Measurements from ENCODE around the gene UNC13C.

The UNC13C gene

DNA sequence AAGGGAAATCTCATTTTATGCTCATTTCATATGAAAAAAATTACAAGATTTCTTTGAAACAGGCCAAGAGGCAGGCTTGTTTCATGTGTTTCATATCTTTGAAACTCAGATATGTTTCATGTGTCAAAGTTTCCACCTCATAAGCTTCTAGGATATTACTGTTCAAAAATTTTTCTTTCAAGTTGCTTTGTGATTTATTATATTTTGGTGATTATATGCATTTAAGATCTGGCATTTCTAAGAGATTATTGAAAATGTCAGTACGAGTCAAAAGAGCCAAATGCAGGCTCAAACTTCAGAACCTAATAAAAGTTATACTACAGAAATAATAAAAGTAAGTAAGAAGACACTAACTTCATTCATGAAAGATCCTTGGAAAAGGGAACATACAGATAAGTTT lies 590.1 kb downstream of the UNC13C start:
- DNase-seq (ENCODE audit: low read depth), result no peak

DNA sequence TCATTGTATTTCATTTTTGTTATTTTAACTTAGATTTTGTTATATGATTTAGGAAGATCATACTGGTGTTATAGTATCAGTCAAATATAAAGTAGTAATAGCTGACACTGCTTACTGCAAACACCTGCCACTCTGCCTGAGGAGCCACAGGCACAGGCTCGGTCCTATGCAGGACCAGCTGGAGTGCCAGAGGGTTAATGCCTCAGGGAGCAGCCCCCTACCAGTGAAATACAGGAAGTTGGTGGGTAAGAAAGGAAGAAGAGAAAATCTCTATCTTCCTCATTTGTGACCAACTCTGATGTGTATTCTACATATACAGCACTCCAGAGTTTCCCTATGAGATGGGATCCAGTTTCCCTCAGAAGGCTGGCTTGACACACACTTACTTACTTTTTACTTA lies 593.3 kb downstream of the UNC13C start:
- no peak for DNase-seq (ENCODE audit: low read depth)

DNA sequence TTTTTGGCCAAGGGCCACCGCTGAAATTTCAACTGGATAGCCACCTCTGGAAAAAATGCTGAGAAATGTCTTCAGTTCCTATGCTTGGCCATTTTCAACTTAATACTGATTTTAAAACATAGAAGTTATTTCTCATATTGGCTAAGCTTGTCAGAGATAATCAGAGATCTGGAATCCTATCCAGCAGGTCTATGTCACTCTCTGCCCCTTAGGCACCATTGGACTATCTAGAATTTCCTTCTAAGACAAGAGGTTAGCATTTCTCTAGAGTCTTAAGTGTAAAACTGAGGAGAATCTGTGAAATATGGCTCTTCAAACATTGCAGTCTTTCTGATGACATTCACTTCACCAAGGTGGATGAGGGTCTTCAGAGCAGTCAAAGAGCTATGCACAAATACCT lies 597.3 kb downstream of the UNC13C start:
- no peak for DNase-seq (ENCODE audit: low read depth)

DNA sequence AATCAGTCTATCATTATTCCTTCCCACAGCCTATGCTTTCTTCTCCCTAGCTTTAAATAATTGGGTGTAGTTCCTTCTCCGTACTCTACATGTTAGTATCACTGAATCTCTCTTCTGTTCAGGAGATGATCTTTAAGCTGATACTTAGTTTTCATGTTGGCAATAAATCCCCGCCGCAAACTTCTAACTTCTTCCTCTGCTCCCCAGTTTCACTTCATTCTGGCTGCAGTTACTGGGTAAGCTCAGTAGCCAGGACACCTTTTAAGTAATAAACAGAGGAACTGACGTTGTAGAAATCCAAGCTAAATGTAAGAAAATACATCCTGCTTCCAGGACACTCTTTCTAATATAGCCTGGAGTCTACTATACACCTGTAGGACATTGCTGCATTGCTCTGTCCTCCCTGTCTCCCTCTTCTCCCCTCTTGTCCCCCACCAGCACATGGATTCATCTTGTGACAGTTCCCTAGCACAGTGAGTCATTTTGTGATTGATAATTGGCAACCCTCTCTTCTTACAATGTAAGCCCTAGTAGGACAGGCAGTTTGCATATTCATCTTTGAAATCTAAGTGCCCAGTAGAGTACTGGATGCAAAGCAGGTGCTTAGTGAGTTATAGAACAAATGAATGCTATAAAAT lies 598.2 kb downstream of the UNC13C start:
- no peak for DNase-seq (ENCODE audit: low read depth)

DNA sequence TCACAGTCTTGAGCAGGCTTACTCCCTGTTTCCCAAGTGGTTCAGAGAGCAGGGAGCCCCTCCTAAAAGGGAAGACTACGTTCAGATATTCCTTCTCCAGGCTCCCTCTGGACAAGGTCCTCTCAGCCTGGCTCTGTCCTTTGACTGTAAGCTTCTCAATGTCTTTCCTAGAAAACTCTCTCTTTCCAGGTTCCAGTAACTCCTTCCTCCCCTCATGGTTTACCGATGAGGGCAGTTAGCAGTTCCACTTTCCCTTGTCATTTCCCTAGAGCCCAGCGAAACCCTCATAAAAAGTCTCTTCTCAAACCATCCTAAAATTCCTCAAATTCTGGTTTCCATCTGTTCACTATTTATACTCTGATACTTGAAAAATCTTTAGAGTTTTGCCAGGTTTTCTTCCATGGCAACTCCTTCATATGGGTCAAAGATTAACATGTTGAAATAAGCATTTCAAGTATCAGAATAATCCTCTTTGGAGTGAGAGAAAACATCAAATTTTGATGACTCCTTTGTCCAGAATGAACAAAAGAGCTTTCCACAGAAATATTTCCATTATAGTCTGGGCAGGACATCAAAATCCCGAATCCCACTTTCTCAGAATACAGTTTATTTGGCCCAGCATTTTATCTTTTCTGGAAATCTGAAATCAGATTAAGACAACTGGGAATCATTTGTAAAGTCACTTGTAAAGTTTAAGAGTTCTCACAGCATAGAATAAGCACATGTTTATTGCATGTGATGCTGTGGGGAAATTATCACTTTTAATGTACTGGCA lies 599.4 kb downstream of the UNC13C start:
- DNase-seq (ENCODE audit: low read depth), result no peak

DNA sequence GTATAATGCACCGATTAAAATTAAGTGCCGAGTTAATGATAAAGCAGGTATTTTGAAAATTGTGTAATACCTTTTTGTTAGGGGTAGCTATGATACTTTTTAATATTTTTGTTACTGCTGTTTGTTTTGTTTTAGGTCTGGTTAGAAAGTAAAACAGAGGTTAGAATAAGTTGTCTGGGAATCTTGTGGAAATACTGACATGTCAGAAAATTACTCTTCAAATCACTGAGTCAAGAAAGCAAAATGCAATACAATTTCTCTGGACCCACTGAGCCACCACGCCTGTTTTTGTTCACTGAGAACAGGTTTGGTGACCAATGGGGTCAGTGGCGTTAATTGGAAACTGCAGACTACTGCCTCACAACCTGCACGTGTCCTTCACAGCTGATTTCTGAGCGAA lies 601.6 kb downstream of the UNC13C start:
- DNase-seq (ENCODE audit: low read depth), result no peak

DNA sequence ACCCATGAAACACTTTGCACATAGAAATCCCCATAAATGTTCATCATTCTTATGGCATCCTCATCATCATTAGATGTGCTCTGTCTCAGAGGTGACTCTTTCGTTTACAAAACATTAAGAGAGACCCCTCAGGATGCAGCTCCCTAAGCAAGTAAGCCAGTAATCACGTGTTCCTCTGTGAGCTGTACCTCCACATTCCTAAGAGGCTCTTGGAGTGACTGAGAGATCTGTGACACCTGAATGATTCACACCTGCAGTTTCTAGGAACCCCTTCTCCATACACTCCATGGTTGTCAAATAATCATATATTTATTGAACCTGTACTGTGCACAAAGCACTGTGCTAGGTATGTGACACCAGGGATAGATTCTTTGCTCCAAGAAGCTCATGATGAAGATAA lies 602.4 kb downstream of the UNC13C start:
- DNase-seq (ENCODE audit: low read depth), result no peak

DNA sequence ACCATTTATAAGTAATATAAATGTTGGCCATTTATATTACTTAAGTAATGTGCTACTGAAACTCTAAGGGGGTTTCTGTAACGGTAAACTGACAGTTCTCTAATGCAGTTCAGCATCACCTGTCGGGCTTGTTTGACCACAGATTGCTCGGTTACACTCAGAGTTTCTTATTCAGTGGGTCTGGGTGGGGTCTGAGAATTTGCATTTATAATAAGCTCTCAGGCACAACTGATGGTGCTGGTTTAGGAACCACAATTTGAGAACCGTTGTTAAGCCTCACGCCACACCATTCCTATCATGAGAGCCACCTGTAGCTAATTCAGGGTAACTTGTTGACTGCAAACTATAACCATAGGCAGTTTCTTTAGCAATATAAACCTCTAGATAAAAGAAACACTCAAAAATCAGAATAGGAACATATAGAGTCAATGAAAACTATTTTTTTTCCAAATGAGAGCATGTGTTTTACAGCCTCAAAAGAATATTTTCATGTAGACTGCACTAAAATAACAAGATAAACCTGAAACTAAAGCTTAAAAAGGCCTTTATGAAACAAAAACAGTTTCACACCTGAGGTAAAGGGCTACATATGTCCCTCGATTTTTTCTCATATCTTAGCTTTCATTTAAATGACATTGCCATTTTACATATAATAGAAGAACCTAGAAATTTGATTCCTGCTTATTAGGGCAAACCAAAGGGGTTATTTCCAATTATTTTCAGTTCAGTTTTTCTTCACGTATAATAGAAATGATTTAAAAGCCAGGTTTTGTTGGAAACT lies 604.8 kb downstream of the UNC13C start:
- no peak for DNase-seq (ENCODE audit: low read depth)

DNA sequence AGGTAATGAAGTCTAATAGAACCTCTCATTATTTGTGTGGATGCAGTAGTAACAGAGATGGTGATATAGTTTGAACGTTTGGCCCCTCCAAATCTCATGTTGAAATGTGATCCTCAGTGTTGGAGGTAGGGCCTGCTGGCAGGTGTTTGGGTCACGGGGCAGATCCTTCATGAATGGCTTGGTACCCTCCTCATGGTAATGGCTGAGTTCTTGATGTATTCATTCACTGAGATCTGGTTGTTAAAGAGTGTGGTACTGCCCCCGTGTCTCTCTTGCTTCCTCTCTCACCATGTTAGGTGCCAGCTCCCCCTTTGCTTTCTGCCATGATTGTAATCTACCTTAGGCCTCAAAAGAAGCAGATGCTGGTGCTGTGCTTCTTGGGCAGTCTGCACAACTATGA lies 606.8 kb downstream of the UNC13C start:
- no peak for DNase-seq (ENCODE audit: low read depth)

DNA sequence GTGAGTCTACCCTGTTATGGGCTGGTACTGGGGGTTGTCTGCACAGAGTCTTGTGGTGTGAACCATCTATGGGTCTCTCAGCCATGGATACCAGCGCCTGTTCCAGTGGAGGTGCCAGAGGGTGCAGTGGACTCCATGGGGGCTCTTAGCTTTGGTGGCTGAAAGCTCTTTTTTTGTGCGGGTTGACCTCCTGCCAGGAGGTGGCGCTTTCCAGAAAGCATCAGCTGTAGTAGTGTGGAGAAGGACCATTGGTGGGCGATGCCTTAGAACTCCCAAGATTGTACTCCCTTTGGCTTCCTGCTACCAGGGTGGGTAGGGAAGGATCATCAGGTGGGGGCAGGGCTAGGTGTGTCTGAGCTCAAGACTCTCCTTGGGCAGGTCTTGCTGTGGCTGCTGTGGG lies 615.9 kb downstream of the UNC13C start:
- no peak for DNase-seq (ENCODE audit: low read depth)

DNA sequence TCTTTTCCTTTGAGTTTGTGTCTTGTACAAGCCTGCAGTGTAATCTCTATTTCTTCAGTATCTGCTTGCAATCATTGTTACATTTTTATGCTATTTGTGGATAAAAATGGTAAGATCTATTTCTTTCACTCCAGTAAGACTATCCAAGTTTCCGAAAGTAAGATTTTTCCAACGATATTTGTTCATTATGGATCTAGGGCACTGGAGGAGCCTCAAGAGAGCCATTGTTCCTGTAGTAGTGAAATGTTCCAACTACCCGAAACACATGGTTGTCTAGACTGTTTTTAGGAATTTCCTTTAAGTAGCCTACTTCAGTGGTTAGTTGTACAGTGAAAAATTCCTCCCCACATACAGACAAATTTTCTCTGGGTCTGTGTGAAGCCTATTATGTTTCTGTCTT lies 621.1 kb downstream of the UNC13C start:
- DNase-seq (ENCODE audit: low read depth), result no peak

DNA sequence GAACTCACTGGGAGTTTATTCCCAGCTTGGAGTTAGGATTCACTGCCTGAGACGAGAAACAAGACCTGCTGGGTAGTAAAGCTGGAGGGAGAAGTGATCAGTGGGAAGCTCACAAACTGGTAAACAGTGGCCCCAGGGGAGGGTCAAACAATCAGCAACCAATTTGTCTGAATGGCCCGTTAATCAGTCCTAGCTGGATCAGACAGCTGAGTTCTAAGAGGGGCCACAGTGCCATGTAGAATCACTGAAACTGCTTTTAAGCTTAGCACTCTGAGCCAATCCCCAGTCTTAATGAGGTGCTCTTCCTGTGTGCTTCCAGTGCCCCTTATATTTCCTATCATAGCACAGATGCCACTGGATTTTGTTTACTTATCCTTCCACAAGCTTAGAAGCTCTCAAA lies 626.8 kb downstream of the UNC13C start:
- no peak for DNase-seq (ENCODE audit: low read depth)

DNA sequence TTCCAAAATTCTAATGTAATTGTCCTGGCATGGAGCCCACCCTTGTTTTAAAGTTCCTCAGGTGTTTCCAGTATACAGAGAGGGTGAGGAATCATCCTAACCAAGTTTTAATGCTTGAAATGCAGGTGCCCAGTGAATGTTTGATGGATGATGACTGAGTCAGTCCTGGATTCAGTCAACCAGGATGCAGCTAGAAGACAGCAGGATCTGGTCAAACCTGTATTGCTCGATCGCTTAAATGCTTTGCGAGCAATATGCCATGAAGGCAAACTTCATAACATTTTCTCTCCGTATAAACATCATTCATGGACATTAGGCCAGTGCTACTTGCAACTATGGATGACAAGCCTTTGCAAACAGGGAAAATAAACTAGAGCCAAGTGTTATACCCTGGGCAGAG lies 627.3 kb downstream of the UNC13C start:
- no peak for DNase-seq (ENCODE audit: low read depth)

DNA sequence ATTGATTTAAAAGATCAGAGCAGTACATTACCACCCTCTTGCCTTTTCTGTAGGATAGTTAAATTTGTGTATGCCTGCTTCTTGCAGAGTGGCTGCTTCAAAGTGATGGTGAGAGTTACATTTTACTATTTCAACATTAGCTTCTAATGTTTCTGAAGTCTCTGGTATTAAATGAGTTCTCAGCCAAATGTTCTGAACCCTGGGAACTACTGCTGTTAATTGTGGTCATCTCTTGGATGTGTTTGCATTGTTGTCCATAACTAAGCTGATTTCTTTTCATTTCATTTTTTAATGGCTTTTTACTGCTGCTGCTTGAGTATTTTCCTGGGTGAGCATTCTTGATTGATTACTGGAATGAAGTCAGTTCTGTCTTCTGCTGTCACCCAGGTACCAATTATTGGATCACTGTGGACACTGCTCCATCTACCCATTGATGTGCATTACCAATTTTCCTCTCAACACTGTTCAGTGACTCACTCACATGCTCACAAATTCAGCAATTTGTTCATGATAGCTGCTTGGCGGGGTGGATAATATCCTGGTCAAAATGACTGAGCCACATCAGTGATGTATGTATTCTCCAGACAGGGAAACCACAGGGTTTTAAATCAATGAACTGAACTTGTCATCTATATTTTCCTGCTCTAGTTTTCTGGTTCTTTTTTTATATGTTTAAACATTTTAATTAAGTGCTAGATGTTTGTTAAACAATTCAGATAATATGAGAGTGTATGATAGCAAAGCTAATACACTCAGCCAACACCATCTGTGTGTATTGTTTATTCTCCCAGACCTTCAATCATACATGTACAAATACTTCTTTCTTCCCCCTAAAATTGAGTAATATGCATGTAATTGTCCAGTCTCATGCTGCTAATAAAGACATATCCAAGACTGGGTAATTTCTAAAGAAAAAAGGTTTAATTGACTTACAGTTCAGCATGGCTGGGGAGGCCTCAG lies 630.9 kb downstream of the UNC13C start:
- DNase-seq (ENCODE audit: low read depth), result no peak

DNA sequence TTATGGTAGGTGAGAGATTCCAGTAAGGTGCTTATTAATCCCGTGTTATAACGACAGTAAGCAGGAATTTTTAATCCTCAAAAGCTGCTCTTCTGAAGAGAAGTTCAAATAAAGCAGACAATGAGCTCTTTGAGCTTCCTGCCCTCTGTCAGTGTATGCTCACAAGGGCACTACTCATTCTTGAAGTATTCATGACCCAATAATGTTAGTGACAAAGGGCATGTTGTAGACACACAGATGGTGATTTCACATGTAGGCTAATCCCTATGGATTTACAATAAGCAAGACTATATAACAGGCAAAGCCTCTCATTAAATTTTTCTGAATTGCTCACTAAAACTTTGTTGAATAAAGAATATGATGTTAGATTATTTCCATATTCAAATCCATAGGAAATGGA lies 639.9 kb downstream of the UNC13C start:
- DNase-seq (ENCODE audit: low read depth), result no peak

DNA sequence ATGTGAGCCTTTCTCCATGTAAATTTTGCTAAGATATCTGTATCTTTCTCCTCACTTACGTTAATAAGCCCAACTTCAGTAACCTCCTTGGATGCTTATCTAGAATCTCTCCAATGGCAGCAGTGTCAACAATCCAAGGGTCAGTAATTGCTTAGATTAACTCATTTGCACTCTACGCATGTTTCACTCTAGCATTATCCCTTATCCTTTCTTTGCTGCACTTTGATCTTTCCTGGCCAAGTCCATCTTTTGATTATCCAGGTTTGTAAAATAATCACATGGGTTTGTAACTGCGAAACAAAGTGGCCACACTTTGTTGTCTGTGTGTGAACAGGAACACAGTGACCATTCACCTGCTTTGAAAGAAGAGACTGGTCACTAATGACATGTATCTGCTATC lies 640.9 kb downstream of the UNC13C start:
- DNase-seq (ENCODE audit: low read depth), result no peak

DNA sequence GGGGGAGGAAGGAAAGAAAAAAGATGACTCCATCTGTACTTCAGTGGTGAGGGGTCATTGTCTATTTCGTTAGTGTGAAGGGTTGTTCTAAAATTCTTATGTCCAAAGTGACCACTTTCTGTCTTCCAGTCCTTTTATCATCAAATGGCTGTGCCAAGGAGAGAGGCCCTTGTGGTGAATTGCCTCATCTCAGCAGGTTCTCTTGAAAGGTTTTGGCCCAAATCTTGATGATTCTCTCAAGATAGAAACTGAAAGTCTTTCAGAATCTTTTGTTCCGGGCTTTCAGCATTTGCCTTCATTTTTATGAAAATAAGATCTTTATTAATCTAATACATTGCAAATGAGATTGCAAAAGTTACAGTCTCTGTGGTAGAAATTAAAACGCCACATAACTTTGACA lies 642.7 kb downstream of the UNC13C start:
- no peak for DNase-seq (ENCODE audit: low read depth)

DNA sequence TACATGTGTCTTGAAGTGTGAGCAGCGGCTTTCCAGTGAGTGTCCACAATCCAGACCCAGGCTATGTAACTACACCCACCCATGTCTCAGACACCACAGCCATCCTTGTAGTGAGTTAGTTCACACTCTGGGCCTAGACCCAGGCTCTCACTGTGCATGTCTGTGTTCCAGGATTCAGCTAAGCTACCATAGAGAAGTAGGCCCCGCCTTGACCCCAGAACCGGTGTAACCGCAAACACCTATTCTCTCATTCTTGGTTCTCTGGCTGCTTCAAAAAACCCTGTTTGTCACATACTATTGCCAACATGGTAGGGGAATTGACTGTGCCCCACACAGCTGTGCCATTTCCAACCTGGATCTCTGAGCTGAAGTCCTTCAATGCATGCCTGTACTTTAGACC lies 657.9 kb downstream of the UNC13C start:
- no peak for DNase-seq (ENCODE audit: low read depth)

DNA sequence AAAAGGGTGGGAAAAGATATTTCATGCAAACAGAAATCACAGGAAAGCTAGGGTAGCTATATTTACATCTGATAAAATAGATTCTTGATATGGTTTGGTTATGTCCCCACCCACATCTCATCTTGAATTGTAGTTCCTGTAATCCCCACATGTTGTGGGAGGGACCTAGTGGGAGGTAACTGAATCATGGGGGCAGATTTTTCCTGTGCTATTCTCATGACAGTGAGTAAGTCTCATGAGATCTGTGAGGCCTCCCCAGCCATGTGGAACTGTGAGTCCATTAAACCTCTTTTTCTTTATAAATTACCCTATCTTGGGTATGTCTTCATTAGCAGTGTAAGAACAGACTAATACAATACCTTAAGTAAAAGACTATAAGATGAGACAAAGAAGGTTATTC lies 660.4 kb downstream of the UNC13C start:
- no peak for DNase-seq (ENCODE audit: low read depth)

DNA sequence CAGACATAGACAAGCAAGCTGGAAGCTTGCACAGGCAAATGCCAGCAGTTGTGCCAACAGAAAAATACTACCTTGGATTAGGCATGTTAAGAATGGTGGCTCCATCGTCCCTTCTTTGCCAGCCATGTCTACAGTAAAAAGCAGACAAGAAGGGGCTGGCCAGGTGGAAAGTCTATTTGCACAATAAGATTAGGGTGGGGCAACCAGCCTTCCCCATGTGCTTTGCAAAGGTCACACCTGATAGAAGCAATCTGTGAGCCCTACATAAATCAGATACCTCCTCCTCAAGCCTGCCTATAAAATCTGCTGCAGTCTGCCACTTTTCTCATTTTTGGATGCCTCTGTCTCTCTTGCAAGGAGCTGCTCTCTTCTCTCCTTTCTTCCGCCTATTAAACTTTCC lies 662.6 kb downstream of the UNC13C start:
- DNase-seq (ENCODE audit: low read depth), result no peak

DNA sequence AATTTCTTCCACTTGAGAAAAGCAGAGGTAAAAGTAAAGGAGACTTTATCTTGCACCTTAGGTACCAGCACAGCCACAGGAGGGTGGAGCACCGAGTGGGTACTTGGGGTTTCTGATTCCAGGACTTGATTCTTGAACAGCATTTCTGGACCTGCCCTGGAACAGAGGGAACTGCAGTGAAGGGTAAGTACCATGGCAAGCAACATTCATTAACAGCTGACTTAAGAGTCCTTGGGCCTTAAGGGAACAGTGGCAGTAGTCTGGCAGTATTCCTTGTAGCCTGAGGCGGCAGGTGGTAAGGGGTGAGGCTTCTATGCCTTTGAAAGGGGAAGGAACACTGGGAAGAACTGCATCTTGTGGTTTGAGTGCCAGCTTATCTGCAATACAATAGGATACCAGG lies 666.6 kb downstream of the UNC13C start:
- DNase-seq (ENCODE audit: low read depth), result no peak

DNA sequence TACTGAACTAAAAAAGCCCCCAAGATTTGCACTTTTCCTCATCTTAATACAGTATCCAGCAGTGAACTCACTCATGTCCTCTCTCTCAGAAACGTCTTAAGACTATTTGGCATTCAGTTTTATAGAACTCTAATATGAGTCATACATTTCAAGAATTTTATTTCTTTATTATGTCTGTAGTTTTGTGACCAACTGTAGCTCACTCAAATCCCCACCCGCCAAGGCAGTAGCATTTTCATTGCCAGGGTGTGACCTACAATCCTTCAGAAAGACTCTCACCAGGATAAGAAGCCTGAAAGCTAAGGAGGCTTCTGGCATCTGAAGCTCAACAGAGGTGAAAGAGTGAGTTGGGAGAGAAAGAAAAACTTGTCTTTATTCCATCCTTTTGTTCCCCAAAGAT lies 681.4 kb downstream of the UNC13C start:
- no peak for DNase-seq (ENCODE audit: low read depth)
